ENCODE measurements around the gene ATG4D. TPM values are rescaled to one million over a fixed set of nuclear protein-coding genes. Genes with fewer than 3 reads are reported as not detected.

Gene ATG4D
- 11.8 and 17.1 TPM in 2 replicates for total RNA-seq

GRCh38 chr19:10543420-10544241 is at the start of gene ATG4D:
Gene ATG4D (plus strand): TSS chr19:10543904. CDS start chr19:10544091, 187 bp downstream.

DNA sequence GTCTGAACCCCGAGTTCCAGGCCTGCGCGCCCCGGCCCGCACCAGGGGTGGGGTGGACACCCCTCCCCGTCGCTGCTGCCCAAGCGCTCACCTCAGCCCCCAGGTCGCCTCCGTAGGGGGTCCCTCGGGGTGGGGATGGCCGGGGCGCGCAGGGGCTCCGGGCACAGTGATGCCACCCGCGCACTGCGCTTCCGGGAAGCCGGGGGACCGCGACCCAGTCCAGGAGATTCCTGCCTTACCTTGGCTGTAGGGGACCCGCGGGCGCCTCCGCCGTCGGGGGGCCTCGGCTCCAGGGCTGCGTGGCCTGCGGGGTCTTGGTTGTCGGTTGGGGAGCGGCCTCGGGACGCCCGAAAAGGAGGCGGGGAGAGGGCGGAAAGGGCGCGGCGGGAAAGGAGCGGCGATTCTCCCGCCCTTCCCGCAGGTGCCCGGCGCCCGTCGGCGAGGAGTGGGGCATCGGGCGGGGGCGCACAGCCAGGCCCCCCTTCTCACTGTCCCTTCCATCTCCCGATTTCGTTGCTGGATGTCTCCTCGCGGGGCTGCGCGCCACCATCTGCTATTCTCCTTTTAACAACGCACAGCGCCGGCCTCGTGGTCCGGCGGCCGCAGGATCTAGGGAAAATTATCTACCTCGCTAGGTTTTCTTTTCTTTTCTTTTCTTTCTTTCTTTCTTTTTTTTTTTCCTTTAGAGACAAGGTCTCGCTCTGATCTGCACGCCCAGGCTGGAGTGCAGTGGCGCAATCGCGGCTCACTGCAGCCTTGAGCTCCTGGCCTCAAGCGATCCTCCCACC is 40.5 kb upstream of the ATG4D start, which contains the start of gene KEAP1:
Gene KEAP1, minus strand, starts transcription at position 355 of the 788 bp plus-strand sequence. CDS start 3,323 bp downstream, outside the sequence.

DNA sequence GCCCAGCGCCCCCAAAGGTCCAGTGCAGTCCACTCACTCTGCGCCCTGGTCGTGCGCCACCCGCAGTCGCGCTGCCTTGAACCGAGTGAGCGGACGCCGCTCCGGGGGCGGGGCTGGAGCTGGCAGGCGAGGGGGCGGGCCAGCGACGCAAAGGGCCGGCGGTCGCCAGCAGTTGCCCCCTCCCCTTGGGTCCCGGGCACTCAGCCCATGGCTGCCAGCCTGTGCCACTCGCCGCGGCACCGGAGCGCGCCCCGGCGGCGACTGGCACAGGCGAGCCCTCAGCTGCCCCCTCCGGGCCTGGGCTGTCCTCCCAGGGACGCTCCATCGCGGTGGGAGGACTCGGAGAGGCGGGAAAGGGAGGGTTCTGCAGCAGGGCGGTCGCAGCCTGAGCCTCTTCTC is 26.3 kb upstream of the ATG4D start, which contains the start of gene S1PR5:
Gene S1PR5, minus strand, starts transcription at position 87 of the 399 bp plus-strand sequence. CDS start 2,436 bp downstream, outside the sequence.

GRCh38 chr19:10565567-10566407 is 22.1 kb downstream of the ATG4D start, which contains the start of gene KRI1:
Gene KRI1 (minus strand): TSS chr19:10566010. CDS start chr19:10565999, 11 bp downstream.

GRCh38 chr19:10568826-10569651 is 25.3 kb downstream of the ATG4D start, which contains the start of gene CDKN2D:
Gene CDKN2D (minus strand): TSS chr19:10568979. CDS start chr19:10568653, 326 bp downstream.

GRCh38 chr19:10587022-10587838 is 43.5 kb downstream of the ATG4D start, which contains the start of gene AP1M2:
Gene AP1M2 (minus strand): TSS chr19:10587312. CDS start chr19:10587231, 81 bp downstream.

Other genes starting within 250 kb of the ATG4D start
- gene ZGLP1, start 234.1 kb upstream of the ATG4D start, total RNA-seq = 0.18 TPM in 1 of 2 replicates, not detected in the other
- gene FDX2, start 227.9 kb upstream of the ATG4D start, total RNA-seq = 8.9 and 22.2 TPM in 2 replicates
- gene RAVER1, start 210.4 kb upstream of the ATG4D start, total RNA-seq = 18.1 and 22.6 TPM in 2 replicates
- 10.5 and 11.4 TPM in 2 replicates for gene ICAM3, start 204.3 kb upstream of the ATG4D start, total RNA-seq
- 55.7 and 61.9 TPM in 2 replicates for gene TYK2, start 163.3 kb upstream of the ATG4D start, total RNA-seq
- 216 and 257 TPM in 2 replicates for gene CDC37, start 140.4 kb upstream of the ATG4D start, total RNA-seq
- gene PDE4A, start 123.4 kb upstream of the ATG4D start, total RNA-seq = 5.4 and 9.4 TPM in 2 replicates
- 58.3 and 64.5 TPM in 2 replicates for gene KEAP1, start 40.5 kb upstream of the ATG4D start, total RNA-seq
- 0.32 and 0.36 TPM in 2 replicates for gene S1PR5, start 26.5 kb upstream of the ATG4D start, total RNA-seq
- gene KRI1, start 22.1 kb downstream of the ATG4D start, total RNA-seq = 9.1 and 14.6 TPM in 2 replicates
- 1.1 and 2.5 TPM in 2 replicates for gene CDKN2D, start 25.1 kb downstream of the ATG4D start, total RNA-seq
- not detected in 2 replicates for gene AP1M2, start 43.4 kb downstream of the ATG4D start, total RNA-seq
- gene SLC44A2, start 81.6 kb downstream of the ATG4D start, total RNA-seq = 47.5 and 48.6 TPM in 2 replicates
- gene ILF3, start 110.4 kb downstream of the ATG4D start, total RNA-seq = 66.6 and 74.0 TPM in 2 replicates
- gene QTRT1, start 157.5 kb downstream of the ATG4D start, total RNA-seq = 20.1 and 22.7 TPM in 2 replicates
- gene DNM2, start 174.2 kb downstream of the ATG4D start, total RNA-seq = 57.6 and 69.5 TPM in 2 replicates